Measurements from ENCODE around the gene RESP18.

- TF ChIP-seq POLR2A (IDR thresholded peaks at IDR 0.05): no peak
- TF ChIP-seq POLR2AphosphoS5 (IDR thresholded peaks at IDR 0.05): no peak
- TF ChIP-seq CTCF (IDR thresholded peaks at IDR 0.05): no peak
Measured at GRCh38 chr2:219280651-219281050, 51.9 kb downstream of the RESP18 start.

All from sigmoid colon (tissue), 4 donors.